Uterus (tissue), 4 donors: ENCODE data around the gene ATP6V1E1. TPM values are rescaled to one million over a fixed set of nuclear protein-coding genes. Genes with fewer than 3 reads are reported as not detected.

Experiments used
- DNase-seq, 2 donors: peaks; one replicate each; pipeline ENCODE4 v3.0.0-alpha.2; 2019 to 2020
- H3K27ac ChIP-seq, 2 donors: fragments of 200-600 bp; sonication (generic); 1 replicate in 1 of 2; 2 replicates in 1 of 2; pipeline ENCODE4 v1.5.1; 2016 to 2018
- H3K27me3 ChIP-seq, 2 donors: fragments of 200-600 bp; sonication (generic); one replicate each; pipeline ENCODE4 v1.5.1; 2018 to 2019; ENCODE audit warnings: control low read depth in 1 of 2
- H3K36me3 ChIP-seq, 2 donors: fragments of 200-600 bp; sonication (generic); one replicate each; pipeline ENCODE4 v1.5.1; 2019; ENCODE audit warnings: control low read depth in 1 of 2
- H3K4me1 ChIP-seq, 2 donors: fragments of 200-600 bp; sonication (generic); one replicate each; pipeline ENCODE4 v1.5.1; 2018 to 2019; ENCODE audit warnings: control low read depth in 1 of 2
- H3K4me3 ChIP-seq, 2 donors: fragments of 200-600 bp; sonication (generic); 1 replicate in 1 of 2; 2 replicates in 1 of 2; pipeline ENCODE4 v1.5.1; 2018 to 2019; ENCODE audit warnings: mild to moderate bottlenecking in 1 of 2
- H3K9me3 ChIP-seq, 2 donors: fragments of 200-600 bp; sonication (generic); one replicate each; pipeline ENCODE4 v1.5.1; 2019; ENCODE audit warnings: control low read depth in 1 of 2
- POLR2A ChIP-seq, 2 donors: fragments of 450-650 bp; IDR thresholded peaks; one replicate each; pipeline ENCODE4 v1.6.1; 2016; ENCODE audit warnings: antibody characterized with exemption in 2 of 2, mild to moderate bottlenecking in 1 of 2, moderate library complexity in 1 of 2
- intact Hi-C: fragments of 100-400 bp; cut with DNase I; formaldehyde crosslinking; loops from one replicate; pipeline ENCODE4 v1.15.1; 2023; ENCODE audit warnings: low total_unique reads
- total RNA-seq, 4 donors: library from RNA; depleted of rRNA in 3 of 4; stranded (reverse); fragments of >200 nt in 3 of 4; gene quantifications; one replicate each; pipeline versions ENCODE4 v1.1.0 to v1.2.4, GENCODE V29; 2014 to 2023
- TF ChIP-seq, protein P1 (sequence below), 4 experiments: fragments of 200-600 bp in 2 of 4; fragments of 450-650 bp in 2 of 4; sonication (generic) in 2 of 4; IDR thresholded peaks; one replicate each; pipeline ENCODE4 v1.5.1; 2016 to 2019; ENCODE audit warnings: antibody characterized with exemption in 4 of 4, mild to moderate bottlenecking in 2 of 4, moderate library complexity in 1 of 4
- donor health status: DM: yes; HTN: yes; CAD: no.

ATP6V1E1 gene
- total RNA-seq, 4 donors from 2014 or later = 88.7 to 147 (median 121) TPM

DNA sequence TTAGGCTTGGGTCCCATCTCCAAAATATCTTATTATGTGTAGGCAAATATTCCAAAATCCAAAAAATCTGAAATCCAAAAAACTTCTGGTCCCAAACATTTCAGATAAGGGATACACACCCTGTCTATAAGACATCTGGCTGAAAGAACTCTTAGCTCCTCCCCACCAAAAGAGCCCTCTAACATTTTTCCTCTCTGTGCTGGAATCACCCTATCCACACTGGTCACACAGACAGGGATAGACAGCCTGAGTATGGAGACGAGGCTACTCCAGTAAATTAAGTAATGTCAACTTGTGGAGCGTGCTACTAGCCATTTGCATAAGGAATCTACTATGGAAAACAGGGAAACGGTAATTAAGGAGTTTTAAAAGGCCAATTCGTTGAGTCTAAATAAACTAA is 24.9 kb downstream of the ATP6V1E1 start:
- TF ChIP-seq, protein P1, sequence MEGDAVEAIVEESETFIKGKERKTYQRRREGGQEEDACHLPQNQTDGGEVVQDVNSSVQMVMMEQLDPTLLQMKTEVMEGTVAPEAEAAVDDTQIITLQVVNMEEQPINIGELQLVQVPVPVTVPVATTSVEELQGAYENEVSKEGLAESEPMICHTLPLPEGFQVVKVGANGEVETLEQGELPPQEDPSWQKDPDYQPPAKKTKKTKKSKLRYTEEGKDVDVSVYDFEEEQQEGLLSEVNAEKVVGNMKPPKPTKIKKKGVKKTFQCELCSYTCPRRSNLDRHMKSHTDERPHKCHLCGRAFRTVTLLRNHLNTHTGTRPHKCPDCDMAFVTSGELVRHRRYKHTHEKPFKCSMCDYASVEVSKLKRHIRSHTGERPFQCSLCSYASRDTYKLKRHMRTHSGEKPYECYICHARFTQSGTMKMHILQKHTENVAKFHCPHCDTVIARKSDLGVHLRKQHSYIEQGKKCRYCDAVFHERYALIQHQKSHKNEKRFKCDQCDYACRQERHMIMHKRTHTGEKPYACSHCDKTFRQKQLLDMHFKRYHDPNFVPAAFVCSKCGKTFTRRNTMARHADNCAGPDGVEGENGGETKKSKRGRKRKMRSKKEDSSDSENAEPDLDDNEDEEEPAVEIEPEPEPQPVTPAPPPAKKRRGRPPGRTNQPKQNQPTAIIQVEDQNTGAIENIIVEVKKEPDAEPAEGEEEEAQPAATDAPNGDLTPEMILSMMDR (IDR thresholded peaks at IDR 0.05) = no peak
- no peak for TF ChIP-seq POLR2A (IDR thresholded peaks at IDR 0.05)
- no peak for DNase-seq
- Histone ChIP-seq H3K27ac (no peak overlapping the region), H3K9me3 (no peaks in the 10 kb centered on the region), H3K4me3 (no peak overlapping the region), H3K27me3 (no peaks in the 10 kb centered on the region), H3K36me3 (no peaks in the 10 kb centered on the region), H3K4me1 (peaks cover 0 to 5% of the 10 kb centered on the region in 2 donors)
- intact Hi-C loops = no loop called here

DNA sequence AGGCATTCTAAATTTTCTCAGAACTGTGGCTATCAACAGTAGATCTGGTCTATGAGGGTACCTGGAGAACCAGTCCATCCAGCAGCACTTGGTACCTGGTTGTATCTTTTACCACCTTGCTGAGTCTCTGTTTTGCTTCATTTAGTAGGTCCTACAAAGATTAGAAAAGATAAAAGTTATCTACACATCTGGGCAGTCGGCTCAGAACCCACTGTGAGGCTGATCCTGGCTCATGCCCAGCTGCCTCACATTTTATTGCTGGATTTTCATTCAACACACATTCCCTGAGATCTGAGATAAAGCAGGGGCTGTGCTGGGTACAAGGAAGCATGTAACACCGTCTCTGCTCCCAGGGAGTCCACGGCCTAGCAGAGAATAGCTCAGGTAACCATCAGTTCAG is 27.5 kb downstream of the ATP6V1E1 start:
- TF ChIP-seq, protein P1 (IDR thresholded peaks at IDR 0.05) = no peak
- no peak for TF ChIP-seq POLR2A (IDR thresholded peaks at IDR 0.05)
- intact Hi-C loops = no loop called here
- no peak overlapping the region for H3K4me3 ChIP-seq
- H3K27me3 ChIP-seq = no peaks in the 10 kb centered on the region
- DNase-seq = no peak
- H3K4me1 ChIP-seq = peaks cover 0 to 5% of the 10 kb centered on the region in 2 donors
- H3K9me3 ChIP-seq = no peaks in the 10 kb centered on the region
- no peaks in the 10 kb centered on the region for H3K36me3 ChIP-seq
- no peak overlapping the region for H3K27ac ChIP-seq

DNA sequence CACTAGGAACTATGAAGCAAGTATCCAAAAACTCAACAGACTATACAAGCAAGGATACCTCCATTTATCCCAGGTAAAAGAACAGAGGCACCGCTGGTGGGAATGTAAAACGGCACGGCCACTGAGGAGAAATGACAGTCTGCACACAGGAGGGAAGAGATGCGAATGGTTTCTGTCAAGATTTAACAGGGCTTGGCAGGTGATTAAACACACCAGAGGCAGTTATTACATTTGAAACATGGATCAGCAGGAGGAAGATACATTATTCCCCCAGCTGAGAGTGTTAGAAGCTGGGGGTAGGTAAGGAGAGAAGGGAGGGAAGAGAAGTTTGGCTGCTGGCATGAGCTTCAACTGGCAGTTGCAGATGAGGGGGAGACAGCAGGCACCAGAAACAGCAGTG is 30.2 kb downstream of the ATP6V1E1 start:
- intact Hi-C loops = no loop called here

DNA sequence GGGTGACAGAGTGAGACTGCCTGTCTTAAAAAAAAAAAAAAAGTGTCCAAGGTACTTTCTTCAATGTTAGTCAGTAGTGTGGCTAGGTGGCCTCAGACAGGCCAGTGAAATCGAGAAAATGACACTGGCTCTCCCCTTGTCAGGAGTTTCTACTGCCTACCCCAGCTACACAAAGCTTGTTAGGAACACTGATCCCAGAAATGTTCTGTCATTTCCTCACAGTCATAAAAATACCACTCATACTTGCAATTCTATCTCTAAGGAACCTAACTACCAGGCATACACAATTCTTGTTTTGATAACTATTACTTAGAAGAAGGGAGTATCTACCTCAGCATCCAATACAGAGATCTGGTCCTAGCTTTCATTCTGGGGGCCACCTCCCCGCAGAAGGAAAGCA is 31.3 kb downstream of the ATP6V1E1 start:
- peaks cover 0 to 5% of the 10 kb centered on the region in 2 donors for H3K4me1 ChIP-seq
- no peaks in the 10 kb centered on the region for H3K9me3 ChIP-seq
- intact Hi-C loops = no loop called here
- no peak overlapping the region for H3K27ac ChIP-seq
- no peak overlapping the region for H3K4me3 ChIP-seq
- no peak for DNase-seq
- TF ChIP-seq, protein P1 (IDR thresholded peaks at IDR 0.05) = no peak
- no peaks in the 10 kb centered on the region for H3K36me3 ChIP-seq
- H3K27me3 ChIP-seq = no peaks in the 10 kb centered on the region

More for the DNA sequence above, 30.2 kb downstream of the ATP6V1E1 start:
- Histone ChIP-seq H3K4me3 (no peak overlapping the region), H3K27ac (no peak overlapping the region), H3K27me3 (no peaks in the 10 kb centered on the region), H3K36me3 (no peaks in the 10 kb centered on the region), H3K9me3 (no peaks in the 10 kb centered on the region), H3K4me1 (peaks cover 0 to 5% of the 10 kb centered on the region in 2 donors)
- DNase-seq = no peak
- TF ChIP-seq, protein P1 (IDR thresholded peaks at IDR 0.05) = no peak
- no peak for TF ChIP-seq POLR2A (IDR thresholded peaks at IDR 0.05)

DNA sequence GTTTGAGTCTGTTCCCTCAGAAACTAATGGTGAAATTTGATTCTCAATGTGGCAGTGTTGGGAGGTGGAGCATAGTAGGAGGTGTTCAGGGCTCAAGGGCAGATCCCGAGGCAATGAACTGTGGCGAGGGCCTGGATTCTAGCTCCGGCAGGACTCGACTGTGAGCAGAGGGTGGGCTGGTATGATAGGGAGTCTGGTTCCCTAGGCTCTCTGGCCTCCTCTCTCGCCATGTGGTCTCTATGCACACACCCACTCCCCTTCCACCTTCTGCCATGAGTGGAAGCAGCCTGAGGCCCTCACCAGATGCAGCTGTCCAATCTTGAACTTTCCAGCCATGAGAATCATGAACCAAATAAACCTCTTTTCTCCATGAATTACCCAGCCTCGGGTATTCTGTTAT is 32.3 kb downstream of the ATP6V1E1 start:
- no peaks in the 10 kb centered on the region for H3K36me3 ChIP-seq
- no peak overlapping the region for H3K4me3 ChIP-seq
- no peak for TF ChIP-seq POLR2A (IDR thresholded peaks at IDR 0.05)
- TF ChIP-seq, protein P1 (IDR thresholded peaks at IDR 0.05) = no peak
- H3K27ac ChIP-seq = no peak overlapping the region
- peaks cover 0 to 4% of the 10 kb centered on the region in 2 donors for H3K4me1 ChIP-seq
- no peak for DNase-seq
- no peaks in the 10 kb centered on the region for H3K27me3 ChIP-seq
- intact Hi-C loops = no loop called here
- no peaks in the 10 kb centered on the region for H3K9me3 ChIP-seq
